ENCODE measurements around the gene DDA1.
"Not testable (repeated sequence)": the region's sequence is repeated elsewhere in the genome, so short reads cannot be mapped to it uniquely, and the experiment has no call there.

DDA1 gene

GRCh38 chr19:17309198-17309964 lies at the start of gene DDA1:
TSS of gene DDA1 (plus strand) at chr19:17309563. CDS start at chr19:17309655, 92 bp downstream.
- DNase-seq: peak; percentile 100

DNA sequence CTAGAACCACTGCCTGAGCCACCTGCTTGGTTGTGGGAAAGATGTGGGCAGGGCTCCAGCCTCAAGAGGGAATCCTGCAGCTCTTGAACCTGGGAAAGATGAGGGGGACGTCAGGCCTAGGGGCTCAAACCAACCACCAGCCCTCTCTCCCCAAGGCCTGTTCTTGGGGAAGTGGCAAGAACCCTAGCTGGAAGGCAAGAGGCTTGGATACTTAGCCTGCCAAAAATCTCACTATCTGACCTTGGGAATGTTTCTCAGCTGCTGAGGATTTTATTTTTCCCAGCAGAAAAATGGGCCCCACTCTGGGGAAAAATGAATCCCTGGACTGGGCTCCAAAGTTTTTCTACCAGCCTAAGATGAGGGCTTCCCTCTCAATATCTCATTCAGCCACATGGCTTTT lies 49.4 kb upstream of the DDA1 start:
- DNase-seq: no peak

DNA sequence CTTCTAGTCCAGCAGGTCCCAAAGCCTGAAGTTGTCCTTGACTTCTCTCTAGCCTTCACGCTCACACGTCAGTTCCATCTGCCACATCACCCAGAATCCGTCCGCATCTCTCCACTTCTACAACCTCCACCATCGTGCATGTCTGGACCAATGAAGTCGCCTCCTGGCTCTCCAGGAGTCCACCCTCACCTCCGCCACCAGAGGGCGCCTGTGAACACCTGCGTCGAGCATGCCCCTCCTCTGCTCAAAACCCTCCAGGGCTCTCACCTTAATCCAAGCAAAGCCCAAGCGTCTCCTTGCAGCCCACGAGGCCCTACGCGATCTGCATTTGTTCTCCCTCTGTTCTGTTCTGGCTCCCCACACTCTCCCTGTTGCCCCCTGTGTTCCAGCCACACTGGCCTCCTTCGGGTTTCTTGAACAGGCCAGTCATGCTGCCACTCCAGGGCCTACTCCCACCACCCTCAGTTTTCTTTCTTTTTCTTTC lies 48.5 kb upstream of the DDA1 start:
- peak; percentile 75 for DNase-seq

- DNase-seq: no peak
Observed at GRCh38 chr19:17262557-17262956, 46.8 kb upstream of the DDA1 start.

- no peak for DNase-seq
Observed at GRCh38 chr19:17263712-17264640, 45.4 kb upstream of the DDA1 start.

- DNase-seq: no peak
Observed at GRCh38 chr19:17264641-17264979, 44.8 kb upstream of the DDA1 start, which contains the start of gene USHBP1. TSS of gene USHBP1 (minus strand) at chr19:17264745. CDS start at chr19:17264299, 446 bp downstream.

- DNase-seq: no peak
Observed at GRCh38 chr19:17266026-17266425, 43.3 kb upstream of the DDA1 start.

DNA sequence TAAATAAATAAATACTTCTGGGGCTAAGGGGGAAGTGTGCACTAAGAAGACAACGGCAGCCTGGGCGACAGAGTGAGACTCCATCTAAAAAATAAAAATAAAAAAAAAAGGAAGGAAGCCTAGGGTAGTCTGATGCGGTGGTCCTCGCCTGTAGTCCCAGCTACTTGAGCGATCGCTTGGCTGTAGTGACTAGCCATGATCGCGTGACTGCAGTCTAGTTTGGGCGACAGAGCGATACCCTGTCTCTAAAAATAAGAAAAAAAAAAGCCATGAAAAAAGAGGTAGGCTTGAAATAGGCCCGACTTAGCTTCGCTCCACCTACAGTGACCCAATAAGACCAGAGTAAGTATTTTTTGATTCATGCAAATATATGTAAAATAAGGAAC lies 42.8 kb upstream of the DDA1 start:
- no peak for DNase-seq

- DNase-seq: peak; percentile 98
Observed at GRCh38 chr19:17266975-17267788, 42.2 kb upstream of the DDA1 start, which contains the start of gene BABAM1. TSS of gene BABAM1 (plus strand) at chr19:17267443. CDS start at chr19:17268807, 1,364 bp downstream.

GRCh38 chr19:17268754-17269153 lies 40.6 kb upstream of the DDA1 start:
- DNase-seq: no peak

- DNase-seq: not testable (repeated sequence)
Observed at GRCh38 chr19:17274892-17275291, 34.5 kb upstream of the DDA1 start.

DNA sequence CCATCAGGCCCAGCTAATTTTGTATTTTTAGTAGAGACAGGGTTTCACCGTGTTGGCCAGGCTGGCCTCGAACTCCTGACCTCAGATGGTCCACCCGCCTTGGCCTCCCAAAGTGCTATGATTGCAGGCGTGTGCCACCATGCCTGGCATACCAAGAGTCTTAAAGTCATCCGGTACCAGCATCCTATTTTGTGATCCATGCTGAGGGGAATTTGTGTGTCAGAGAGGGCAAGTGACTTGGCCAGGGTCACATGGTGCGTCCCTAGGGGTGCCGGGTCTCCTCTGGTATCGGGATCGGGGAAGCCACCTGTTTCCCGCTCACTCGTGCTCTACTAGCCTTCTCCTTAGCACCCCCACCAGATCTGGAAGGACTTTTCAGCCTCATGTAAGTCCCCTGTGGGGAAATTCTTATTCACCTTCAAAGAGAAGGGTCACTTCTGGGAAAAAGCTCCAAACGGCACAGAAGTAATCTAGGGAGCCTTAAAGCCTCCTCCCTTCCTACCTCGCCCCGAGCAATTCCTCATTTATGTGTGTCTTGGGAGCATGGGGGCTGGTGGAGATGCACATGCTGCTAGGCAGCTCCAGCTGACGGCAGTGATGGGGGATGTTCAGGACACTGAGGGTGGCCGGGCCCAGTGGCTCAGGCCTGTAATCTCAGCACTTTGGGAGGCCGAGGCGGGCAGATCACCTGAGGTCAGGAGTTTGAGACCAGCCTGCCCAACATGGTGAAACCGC lies 33.8 kb upstream of the DDA1 start:
- DNase-seq: no peak

GRCh38 chr19:17279436-17279835 lies 29.9 kb upstream of the DDA1 start:
- DNase-seq: no peak

GRCh38 chr19:17281391-17282304 lies 27.7 kb upstream of the DDA1 start, which contains the start of gene ANKLE1:
TSS of gene ANKLE1 (plus strand) at chr19:17281901. CDS start at chr19:17281921, 20 bp downstream.
- DNase-seq: no peak

- DNase-seq: peak; percentile 62
Observed at GRCh38 chr19:17282488-17283125, 26.8 kb upstream of the DDA1 start.

DNA sequence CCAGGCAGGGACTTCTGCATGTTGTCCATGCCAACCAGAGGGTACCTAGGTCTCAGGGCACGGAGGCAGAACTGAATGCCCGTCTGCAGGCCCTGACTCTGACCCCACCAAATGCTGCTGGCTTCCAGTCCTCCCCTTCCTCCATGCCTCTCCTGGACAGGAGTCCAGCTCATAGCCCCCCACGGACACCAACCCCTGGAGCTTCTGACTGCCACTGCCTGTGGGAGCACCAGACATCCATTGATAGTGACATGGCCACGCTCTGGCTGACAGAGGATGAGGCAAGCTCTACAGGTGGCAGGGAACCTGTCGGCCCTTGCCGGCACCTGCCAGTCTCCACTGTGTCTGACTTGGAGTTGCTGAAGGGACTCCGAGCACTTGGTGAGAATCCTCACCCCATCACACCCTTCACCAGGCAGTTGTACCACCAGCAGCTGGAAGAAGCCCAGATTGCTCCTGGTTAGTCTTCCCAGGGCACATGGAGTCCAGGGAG lies 25.8 kb upstream of the DDA1 start:
- DNase-seq: no peak

GRCh38 chr19:17285415-17286135 lies 23.8 kb upstream of the DDA1 start:
- no peak for DNase-seq

GRCh38 chr19:17286263-17286662 lies 23.1 kb upstream of the DDA1 start:
- DNase-seq: no peak

GRCh38 chr19:17286752-17287151 lies 22.6 kb upstream of the DDA1 start:
- DNase-seq: no peak

Data from NCI-H226 (cell line).